ENCODE measurements around the gene DSCAML1.

DSCAML1 gene

DNA sequence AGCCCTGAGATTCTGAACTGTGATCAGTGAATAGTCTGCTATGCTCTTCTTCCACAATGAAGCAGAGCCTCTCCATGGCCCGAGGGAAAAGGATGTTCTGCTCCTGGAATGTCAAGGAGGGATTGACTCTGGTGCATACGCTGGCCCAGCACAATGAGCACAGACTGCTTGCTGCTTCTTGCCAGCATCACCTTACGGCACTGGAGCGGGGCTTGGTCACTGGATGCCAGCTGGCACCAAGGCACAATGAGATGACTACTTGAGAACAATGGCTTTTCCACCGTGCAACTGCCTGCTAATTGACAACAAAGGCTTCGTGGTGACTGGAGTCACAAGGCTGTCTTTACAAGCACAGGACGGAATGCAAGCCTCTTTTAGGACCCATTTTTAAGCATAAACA, 139.2 kb downstream of the DSCAML1 start:
- DNase-seq, result no peak

DNA sequence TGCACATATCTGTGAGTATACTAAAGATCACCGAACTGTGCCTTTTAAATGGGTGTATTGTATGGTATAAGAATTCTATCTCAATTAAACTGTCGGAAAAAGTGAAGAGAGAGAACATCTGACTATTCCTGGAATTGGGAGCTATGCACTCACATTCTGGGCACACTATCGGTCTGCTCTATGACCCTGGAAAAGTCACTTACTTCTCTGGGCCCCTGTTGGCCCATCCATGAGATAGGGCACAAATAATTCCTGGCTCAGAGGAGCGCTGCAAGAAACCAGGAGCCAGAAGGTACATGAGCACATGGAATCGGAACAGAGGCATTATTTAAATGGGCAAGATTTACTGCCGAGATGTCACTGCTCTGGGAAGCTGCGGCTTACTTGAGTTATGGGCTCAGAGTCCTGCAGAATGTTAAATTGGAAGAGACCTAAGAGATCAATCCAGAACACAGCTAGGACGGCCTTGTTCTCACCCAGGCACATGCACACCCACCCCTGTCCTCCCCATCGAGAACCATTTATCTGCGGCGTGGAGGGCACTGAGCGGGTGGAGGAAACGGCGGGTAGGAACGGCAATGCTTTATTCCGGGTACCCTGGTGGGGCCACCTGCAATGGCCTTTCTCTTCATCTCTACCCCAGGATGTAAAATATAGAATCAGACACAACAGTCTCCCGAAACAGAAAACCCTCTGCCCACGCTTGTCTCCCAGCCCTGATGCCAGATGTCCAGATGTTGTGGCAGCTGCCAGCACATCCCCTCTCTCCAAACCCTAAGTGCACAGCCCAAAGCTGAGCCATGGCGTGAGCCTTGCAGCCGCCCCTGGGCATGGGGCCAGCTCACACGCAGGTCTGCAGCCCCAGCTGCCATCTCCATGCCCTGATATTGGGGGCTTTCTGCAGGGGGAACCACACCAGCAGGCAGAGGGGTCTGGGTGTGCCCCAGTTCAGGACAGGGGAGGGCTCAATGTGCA, 142.4 kb downstream of the DSCAML1 start:
- no peak for DNase-seq

DNA sequence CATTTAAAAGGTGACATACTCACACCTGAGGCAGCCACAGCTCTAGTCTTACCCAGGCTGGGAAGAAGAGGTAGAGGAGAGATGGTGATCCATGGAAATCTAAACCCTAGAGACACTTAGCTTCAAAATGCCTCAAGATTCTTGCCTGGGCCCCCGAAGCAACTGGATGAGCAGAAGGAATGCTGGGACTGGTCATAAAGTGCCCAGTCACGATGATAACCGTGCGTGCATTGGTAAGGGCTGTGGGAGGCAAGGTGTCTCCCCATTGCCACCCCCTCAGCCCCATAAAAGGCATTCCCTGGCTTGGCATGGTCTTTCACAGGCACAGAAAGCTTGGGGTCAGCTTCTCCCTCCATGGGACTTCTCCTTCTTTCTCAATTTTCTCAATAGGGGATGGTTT, 144.5 kb downstream of the DSCAML1 start:
- no peak for DNase-seq

DNA sequence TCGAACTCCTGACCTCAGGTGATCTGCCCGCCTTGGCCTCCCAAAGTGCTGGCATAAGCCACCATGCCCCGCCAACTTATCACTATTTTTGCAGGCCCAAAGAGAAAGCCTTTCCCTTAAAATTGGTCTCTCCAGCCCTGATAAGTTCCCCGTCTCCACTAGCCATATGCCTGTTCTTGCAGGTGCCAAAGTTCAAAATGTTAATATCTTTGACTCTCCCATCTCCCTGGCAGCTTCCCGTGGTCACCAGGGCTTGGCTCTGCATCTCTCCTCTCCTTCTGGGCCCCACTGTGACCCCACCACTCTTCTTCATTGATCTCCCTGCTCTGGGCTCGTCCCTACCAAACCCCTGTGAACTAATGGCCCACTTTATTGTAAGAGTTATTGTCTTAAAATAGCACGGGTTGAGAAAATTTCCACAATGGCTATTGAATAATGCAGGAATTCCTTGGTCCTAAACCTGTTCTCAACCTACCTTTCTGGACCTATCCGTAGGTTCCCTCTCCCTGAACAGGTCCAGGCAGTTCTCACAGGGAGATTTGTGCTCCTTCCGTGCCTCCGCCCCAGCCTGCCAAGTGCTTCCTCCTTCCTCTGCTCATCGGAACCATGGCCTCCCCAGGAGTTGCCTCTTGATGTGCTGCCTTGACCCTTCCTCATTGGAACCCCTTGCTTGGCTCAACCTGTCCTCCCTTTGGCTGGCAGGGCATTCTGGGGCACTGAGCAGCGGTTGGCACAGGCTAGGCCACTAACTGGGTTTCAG, 147.5 kb downstream of the DSCAML1 start:
- no peak for DNase-seq

DNA sequence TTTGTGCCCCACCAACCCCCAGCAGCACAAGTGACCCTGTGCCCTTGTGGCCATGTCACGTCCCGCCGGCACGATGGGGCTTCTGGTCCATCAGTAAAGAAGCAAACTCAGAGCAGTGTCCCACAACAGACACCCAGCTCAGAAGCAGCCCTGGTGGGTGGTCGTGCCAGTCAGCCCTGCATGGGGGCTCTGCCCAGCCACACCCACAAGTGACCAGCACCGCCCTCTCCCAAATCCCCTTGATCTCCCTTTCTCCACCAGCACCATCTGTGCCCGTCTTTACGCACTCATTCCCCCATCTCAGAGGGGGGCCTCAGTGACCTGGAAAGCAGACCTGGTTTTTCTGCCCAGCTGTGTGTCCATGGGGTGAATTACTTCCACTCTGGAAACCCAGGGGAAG, 149.1 kb downstream of the DSCAML1 start:
- DNase-seq, result no peak

DNA sequence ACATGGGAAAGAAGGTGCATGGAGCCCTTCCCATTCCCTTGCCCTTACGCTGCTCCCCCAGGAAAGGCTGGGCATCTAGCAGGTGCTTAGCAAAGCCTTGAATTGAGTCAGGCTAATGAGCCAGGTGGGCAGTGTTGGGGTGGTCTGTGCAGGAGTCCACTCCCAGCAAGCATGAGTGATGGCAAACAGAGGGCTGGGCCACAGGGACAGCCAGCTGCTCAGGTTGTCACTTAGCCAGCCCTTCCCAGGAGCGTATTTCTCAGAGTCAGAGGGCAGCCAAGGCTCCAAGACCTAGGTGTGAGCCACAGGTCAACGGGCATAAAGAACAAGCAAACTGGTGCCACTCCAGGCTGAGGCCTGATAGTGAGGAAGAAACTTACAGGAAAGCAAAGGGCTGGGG, 149.8 kb downstream of the DSCAML1 start:
- DNase-seq, result no peak

DNA sequence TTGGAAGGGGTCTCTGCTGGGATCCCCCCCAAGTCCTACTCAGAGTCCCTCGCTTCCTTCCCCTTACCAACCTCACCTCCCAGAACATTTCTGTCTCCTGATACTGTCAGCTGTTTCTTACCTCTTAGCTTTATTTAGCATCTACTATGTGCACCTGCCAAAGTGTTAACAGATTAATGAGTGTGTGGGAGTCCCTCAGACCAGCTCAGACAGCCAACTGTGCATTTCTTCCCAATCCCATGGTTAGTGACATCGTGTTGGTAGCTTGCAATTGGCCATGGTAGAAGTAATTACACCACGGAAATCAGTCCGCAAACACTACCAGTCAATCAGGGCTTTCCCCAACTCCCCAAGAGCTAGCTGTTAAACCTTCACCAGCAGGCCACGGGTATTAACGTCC, 150.6 kb downstream of the DSCAML1 start:
- DNase-seq, result no peak

DNA sequence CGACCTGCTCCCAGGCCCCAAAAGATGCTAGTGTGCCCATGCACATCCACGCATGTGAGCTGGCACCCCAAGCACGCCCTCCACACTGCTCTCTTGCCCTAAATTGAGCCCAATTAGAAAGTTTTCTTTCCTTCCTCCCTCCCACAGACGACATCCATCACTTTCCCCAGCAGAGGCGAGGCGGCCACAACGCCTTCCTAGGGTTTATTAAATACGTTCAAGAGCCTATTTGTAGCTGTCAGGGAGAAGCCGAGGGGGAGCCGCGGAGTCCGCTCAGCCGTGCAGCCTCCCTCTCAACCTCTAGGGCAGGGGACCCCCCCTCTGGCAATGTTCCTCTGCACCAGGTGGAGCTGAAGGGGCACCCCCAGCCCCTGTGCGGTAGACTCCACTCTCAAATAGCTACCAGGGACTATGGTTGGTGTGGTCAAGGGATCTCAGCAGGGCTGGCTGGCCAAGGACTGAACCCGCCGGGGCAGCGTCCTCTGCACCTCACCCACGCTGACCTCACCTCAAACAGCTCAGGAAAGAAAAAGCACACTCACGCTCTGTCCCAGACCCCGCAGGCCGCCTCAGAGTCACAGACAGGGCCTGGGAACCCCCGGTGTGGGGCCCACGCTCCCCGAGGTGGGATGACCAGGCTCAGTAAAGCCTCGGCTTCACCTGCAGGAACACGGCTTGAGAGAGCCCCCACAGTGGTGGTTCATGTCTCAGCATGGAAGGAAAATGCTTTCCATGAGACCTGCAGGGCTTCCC, 152.4 kb downstream of the DSCAML1 start:
- no peak for DNase-seq

DNA sequence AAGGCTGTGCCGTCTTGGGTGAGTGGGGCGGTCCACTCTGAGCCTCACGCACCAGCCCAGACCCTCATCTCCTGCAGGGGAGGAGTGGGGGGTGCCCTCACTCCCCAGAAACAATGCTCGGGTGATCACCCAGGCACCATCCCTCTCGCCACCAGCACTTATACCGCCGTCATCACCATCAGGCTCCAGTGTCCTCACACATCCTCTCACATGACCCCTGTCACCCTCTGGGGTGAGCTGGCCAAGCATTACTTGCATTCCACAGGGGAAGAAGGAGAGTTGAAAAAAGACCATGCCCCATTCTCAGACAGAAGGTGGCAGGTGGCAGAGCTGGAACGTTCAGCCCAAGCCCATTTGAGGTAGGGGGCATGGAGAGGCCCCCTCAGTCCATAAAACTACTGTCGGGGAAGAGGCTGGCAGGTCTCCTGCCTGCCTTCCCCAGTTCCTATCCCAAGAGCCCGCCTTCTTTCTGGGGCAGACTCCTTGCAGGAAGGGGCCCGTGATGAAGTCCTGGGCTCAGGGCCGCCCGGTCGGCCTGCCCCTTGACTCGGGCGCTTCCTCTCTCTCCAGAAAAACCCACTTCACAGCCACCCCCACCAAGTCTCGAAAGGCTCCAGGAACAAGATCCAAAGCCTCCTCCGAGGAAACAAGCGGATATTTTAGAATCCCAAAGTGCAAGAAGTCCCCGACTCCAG, 153.3 kb downstream of the DSCAML1 start:
- DNase-seq, result no peak

DNA sequence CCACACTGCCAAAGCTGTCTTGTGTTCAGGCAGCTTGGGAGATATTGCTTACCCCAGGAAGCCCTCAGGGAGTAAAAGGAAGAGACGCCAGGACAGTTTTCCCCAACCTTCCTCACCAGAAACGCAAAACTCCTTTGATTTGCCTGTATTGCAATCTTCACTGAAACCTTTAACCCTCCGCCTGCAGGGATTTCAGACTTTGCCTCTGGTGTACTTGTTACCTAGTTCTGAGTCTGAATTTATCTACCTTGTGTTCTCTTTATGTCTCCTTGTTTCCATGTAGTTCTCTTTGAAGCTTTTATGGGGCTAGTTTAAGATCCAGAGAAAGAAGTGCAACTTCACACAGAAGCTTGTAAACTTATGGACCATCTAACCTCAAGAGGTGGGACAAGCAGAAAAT, 154.2 kb downstream of the DSCAML1 start:
- no peak for DNase-seq

DNA sequence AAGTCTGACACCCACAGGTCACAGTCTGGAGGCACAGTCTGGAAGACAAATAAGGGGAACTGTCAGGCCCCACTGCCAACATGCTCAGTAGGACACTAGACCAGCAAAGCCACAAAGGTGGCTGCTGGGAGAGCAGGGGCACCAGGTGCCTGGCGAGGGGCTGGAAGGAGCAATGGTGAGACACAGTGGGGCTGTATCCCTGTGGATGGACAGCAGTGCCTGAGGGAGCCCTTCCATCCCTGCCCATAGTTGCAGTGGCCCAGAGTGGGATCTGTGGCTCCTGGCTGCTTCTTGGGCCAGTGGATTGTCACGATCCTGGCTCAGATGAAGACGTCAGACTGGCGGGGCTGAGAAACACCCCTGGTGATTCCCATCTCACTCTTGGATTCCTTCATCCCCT, 154.6 kb downstream of the DSCAML1 start:
- no peak for DNase-seq

DNA sequence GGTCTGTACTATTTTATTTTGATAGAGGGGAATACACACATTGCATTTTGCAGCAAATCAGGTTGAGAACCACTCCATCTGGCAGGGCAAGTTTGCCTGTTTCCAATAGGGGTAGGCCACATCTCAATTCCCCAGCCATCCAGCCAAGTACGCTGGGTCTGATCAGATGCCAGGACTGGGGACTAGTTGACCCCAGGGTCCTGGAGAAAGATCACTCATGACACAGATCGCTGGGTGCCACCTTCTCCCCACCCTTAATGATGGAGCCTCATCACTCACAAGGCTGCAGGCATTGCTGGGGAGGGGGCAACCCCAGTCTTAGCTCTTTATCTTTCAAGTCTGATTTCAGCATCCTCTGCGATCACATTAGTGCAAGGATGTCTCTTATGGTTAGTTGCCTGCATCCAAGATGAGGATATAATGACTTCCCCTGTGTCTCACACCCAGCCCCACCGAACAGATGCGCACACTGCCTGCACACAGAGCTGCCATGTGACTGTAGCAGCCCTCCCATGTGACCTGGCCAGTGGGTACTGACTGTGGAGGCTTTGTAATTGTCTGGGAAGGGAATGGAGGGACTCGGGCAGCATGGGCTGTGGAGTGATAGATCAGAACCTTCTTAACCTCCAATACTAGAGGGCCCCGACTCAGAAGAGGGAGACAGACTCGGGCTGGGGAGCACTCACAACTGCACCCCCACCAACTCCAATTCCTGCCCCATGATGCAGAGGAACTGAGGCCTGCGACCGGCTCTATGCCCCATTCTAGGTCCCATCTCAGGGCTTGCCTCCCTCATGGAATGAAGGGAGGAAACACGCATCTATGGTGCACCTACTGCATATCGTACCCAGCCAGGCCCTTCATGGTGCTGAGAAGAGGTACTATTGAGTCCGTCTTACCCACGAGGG, 155.8 kb downstream of the DSCAML1 start:
- DNase-seq, result no peak

DNA sequence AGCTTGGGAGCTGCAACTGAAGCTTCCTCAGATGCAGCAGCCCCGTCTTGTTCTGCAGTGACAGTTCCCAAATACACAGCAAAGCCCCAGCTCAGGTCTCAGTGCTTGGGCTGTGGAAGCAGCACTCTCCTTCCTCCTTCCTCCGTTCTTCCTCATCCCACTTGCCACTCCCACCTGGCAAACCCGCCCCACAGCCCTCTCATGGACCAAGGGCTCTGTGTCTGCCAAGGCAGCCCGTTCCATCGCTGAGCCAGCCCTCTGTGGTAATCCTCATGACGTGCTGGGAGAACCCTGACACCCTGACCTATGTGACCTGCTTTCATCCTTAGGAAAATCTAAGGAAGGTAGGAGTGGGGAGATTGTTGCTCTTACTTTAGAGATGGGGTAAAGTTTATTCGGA, 157.0 kb downstream of the DSCAML1 start:
- no peak for DNase-seq

DNA sequence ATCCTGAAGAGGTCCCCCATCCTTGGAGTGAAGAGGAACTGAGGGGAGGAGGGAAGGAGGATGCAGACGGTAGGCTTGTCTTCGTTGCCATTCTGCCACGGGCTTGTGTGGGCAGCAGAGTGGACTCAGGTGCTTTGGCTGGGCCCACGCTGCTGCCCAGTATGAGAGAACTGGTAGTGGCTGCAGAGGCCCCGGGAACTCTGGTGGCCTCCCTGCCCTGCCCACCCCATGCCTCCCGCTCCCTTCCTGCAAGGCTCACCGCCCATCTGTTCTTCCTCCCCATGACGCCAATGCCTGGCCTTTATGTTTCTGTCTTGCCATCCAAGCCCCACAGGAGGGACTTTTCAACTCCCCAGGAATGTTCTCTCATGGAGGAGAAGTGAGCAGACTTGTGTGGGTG, 157.4 kb downstream of the DSCAML1 start:
- no peak for DNase-seq

DNA sequence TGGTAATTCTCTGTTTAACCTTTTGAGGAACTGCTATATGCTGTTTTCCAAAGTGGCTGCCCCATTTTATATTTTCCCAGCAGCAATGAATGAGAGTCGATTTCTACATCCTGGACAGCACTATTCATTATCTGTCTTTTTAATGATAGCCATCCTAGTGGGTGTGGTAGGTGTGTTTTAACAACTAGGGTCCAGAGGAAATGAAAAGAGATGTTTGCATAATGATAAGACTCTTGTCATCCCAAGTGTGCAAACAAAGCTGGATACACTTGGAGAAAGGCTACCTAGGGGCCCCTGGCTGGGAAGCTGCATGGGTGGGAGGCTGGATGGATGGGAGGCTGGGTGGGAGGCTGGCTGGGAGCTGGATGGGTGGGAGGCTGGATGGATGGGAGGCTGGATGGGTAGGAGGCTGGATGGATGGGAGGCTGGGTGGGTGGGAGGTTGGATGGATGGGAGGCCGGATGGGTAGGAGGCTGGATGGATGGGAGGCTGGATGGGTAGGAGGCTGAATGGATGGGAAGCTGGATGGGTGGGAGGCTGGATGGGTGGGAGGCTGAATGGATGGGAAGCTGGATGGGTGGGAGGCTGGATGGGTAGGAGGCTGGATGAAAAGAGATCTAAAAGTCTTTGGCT, 158.0 kb downstream of the DSCAML1 start:
- no peak for DNase-seq

DNA sequence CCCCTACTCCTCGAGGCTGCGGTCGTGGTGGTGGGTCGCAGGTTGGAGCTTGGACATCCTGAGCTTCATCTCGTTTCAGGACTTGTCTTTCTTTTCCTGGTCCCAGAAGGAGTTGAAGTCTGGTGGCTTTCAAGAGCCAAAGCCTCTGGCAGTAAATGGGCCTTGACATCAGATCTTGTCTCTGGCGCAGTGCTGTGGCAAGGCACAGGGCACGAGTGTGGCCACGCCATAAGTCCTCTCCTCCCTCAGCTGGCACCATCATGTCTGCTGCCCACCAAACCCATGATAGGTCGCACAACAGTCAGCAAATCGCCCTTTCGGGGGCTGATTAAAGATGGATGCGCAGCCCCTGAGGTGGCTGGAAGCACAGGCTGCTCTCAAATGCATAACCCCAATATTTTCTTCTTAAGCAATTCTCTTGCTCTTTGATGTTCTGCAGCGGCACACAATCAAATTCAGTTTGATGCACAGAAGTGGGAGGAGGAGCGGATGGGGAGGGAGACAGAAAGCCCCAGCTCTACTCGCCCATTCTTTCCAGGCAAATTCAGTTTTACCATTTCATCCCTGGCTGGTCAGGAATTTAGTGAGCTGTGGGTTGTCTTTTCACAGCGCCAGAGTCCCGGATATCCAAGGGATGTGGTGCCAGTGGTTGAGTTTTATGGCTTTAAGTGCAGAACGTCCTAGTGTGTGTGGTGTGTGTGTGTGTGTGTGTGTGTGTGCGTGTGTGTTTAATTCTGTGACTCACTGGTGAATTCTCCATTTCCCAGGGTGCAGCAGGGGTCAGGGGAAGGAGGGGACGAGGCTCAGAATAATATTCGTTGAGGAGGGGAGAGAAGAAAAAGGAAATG, 162.0 kb downstream of the DSCAML1 start:
- DNase-seq, result no peak

DNA sequence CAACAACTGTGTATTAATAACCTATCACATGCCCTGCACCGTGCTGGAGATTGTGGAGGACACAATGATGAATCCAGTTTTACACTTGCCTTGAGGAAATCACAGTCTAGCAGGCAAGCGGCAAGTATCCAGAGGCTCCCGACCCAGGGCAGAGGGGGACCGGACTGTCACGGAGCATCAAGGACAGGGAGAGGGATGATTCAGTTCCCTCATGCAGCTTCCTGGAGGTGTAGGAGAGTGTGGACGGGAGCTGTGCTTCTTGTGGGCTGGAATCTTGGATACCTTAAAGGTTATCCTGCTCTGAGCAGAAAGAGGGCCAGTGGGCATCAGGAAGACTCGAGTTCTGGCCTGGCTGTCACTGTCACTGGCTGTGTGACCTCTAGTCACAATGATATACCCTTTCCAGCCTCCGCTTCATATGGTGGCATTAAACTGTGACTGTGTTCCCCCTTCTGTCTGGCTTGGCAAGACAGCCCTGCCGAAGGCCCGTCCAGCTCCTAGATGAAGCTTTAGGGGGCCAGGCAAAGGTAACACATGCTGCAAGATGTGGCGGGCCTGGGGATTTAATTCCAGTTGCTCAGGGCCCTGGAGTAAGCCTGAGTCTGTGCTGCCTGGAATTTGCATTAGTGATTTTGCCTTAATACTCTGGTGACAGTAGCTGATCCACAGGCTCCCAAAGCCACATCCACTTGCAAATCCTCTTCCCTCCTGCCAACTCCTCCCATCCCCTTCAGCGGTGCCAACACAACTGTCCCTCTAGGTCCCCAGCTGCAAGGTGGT, 162.8 kb downstream of the DSCAML1 start:
- DNase-seq, result no peak

DNA sequence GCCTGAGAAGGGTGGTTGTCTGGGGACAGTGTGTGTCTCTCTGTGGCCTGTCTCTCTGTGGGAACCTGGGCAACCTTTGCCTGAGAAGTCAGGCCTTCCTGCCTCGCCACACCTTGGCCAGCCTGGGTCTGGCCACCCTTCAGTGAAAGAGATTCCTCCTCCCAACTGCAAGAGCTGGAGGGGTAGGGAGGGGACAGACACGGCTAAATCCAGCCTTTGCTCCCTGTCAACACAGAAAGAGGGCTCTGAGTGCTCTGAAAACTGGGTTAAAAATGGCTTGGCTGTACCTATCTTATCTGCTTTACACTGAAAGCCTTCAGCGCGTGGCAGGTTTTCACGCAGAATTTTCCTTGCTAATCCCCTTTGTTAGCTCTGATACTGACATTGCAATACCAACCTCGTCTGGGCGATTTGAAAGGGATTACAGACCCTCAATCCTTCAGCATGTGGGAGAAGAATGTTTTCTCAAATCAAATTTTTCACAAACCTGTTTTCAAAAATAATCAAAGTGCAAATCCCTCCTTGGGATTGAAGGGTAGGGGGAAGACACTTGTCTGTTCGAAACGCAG, 163.7 kb downstream of the DSCAML1 start:
- DNase-seq, result no peak

DNA sequence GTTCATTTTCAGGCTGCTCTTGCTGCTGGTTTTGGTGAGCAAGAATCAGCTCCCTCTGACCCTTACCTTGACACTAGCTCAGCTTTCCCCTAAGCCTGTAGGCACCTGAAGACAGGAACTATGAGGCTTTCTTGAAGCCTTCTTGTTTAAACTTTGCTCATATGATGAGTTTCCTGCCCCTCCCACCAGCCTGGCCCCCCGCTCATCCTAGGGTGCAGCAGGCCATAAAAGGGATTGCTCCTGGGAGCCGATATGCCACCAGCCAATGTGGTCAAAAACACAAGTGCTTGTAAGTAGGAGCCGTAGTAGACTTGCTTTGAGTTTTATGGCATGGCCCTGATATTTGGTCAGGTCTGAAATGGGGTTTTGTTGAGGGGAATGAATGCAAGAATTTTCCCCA, 164.7 kb downstream of the DSCAML1 start:
- DNase-seq, result no peak
